ENCODE data around the gene CAPZB.

CAPZB gene

DNA sequence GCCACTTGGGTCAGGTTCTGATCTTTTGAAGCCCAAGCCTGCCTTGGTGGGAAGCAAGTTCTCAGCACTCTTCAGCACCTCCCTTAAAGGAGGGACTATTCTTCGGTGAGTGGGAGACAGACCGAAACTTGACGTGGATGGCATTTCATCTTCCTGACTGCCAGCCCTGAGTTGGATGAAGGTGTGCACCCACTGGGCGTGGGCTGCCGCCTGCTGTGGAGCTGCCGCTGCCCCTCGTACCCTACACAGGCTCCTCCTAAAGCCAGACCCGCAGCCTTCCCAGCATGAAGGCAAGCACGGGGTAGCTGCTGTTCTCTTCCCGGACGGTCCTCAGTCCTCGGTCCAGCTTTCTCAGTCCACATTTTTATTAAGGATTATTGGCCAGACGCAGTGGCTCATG lies 89.1 kb downstream of the CAPZB start:
- H3K4me2 ChIP-seq (ENCODE audit: low read length), result no peak overlapping the region
- H3K9ac ChIP-seq (ENCODE audit: low read depth, low read length), result no peak overlapping the region
- no peaks in the 10 kb centered on the region for H3K9me3 ChIP-seq (replicated peaks; ENCODE audit: low read length)
- peaks cover 16% of the 10 kb centered on the region for H3K36me3 ChIP-seq (ENCODE audit: insufficient read depth, low read length)
- H3K4me3 ChIP-seq (ENCODE audit: low read length), result no peak overlapping the region
- no peaks in the 10 kb centered on the region for H3K27me3 ChIP-seq (ENCODE audit: control insufficient read depth, insufficient read depth, low read length)
- peaks cover 48% of the 10 kb centered on the region for H3K4me1 ChIP-seq (ENCODE audit: control insufficient read depth, insufficient read depth, low read length)

DNA sequence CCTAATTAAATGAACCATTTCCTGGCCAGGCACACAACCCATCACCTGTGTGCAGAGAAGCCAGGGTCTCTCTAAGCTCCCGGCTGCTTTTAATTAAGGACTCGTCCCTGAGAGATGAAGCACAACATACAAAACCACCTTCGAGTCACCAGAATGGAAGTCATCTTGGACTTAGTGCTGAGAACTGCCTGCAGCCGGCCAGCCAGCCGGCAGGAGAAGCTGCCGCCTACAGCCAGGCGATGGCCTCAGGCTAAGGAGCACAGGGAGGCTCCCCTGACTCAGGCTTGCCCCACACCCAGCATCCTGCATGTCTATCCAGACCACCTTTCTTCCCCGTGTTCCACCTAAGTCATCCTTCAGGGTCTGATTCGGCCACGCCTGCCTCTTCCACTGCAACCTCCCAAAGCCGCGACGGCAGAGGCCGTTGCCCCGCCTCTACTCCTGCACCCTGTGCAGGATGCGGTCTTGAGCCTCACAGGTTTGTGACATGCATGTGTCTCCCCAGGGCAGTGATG lies 89.6 kb downstream of the CAPZB start:
- Histone ChIP-seq H3K4me2 (ENCODE audit: low read length) (no peak overlapping the region), H3K4me1 (ENCODE audit: control insufficient read depth, insufficient read depth, low read length) (peaks cover 52% of the 10 kb centered on the region), H3K36me3 (ENCODE audit: insufficient read depth, low read length) (peaks cover 16% of the 10 kb centered on the region), H3K4me3 (ENCODE audit: low read length) (no peak overlapping the region), H3K9ac (ENCODE audit: low read depth, low read length) (no peak overlapping the region), H3K9me3 (replicated peaks; ENCODE audit: low read length) (no peaks in the 10 kb centered on the region), H3K27me3 (ENCODE audit: control insufficient read depth, insufficient read depth, low read length) (no peaks in the 10 kb centered on the region)

DNA sequence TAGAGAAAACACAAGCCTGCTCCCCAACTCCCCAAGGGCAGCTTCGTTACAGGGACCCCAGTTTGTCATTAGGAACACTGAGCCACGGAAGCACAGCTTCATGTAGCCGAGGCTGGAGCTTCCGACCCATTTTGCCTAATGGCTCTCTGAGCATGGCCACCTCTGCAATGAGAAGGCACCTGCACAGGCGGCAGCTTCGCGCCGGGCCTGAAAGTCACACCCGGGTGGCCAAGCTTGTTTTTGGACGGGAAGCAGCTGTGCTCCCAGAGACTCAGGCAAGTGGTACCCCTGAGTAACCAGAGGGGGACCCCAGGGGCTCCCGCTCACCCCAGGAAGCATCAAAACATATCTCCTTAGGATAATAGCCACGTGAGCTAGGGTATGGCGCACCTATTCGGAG lies 92.3 kb downstream of the CAPZB start:
- H3K27me3 ChIP-seq (ENCODE audit: control insufficient read depth, insufficient read depth, low read length), result no peaks in the 10 kb centered on the region
- H3K4me2 ChIP-seq (ENCODE audit: low read length), result no peak overlapping the region
- no peak overlapping the region for H3K9ac ChIP-seq (ENCODE audit: low read depth, low read length)
- H3K4me3 ChIP-seq (ENCODE audit: low read length), result no peak overlapping the region
- H3K9me3 ChIP-seq (replicated peaks; ENCODE audit: low read length), result no peaks in the 10 kb centered on the region
- H3K4me1 ChIP-seq (ENCODE audit: control insufficient read depth, insufficient read depth, low read length), result peaks cover 46% of the 10 kb centered on the region
- H3K36me3 ChIP-seq (ENCODE audit: insufficient read depth, low read length), result peaks cover 9% of the 10 kb centered on the region

DNA sequence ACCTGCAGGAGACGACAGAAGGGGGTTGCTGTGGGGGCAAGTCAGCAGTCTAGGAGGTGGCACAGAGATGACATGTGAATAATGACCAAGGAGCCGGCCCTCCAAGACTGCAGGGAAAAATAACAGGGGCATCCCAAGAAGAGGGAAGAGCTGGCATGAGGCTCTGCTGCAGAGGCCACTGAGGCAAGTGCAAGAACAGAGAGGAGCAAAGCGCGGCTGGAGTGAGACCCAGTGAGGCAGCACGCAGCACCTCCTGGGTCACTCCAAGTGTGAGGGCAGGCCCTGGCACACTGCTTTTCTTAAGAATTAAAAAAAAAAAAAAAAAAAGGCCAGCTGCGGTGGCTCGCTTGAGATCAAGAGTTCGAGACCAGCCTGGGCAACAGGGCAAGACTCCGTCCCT lies 93.1 kb downstream of the CAPZB start:
- H3K9me3 ChIP-seq (replicated peaks; ENCODE audit: low read length), result no peaks in the 10 kb centered on the region
- no peak overlapping the region for H3K4me3 ChIP-seq (ENCODE audit: low read length)
- H3K9ac ChIP-seq (ENCODE audit: low read depth, low read length), result no peak overlapping the region
- H3K27me3 ChIP-seq (ENCODE audit: control insufficient read depth, insufficient read depth, low read length), result no peaks in the 10 kb centered on the region
- H3K4me2 ChIP-seq (ENCODE audit: low read length), result no peak overlapping the region
- peaks cover 5% of the 10 kb centered on the region for H3K36me3 ChIP-seq (ENCODE audit: insufficient read depth, low read length)
- peaks cover 41% of the 10 kb centered on the region for H3K4me1 ChIP-seq (ENCODE audit: control insufficient read depth, insufficient read depth, low read length)

DNA sequence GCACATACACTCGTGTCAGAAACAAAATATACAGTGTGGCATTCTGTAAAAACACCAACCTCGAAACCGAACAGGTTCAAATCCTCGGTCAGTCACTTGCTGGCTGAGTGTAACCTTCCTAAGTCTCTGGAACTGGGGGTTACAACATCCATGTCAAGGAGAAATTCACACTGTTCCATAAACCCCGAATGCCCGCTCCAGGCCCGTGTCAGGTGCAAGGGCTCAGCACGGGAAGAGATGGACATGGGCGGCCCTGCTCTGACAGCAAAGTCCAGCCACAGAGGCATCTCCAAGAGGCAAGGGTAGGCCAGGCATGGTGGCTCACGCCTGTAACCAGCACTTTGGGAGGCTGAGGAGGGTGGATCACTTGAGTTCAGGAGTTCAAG lies 93.8 kb downstream of the CAPZB start:
- Histone ChIP-seq H3K36me3 (ENCODE audit: insufficient read depth, low read length) (peaks cover 5% of the 10 kb centered on the region), H3K4me3 (ENCODE audit: low read length) (no peak overlapping the region), H3K4me1 (ENCODE audit: control insufficient read depth, insufficient read depth, low read length) (peaks cover 47% of the 10 kb centered on the region), H3K9me3 (replicated peaks; ENCODE audit: low read length) (no peaks in the 10 kb centered on the region), H3K9ac (ENCODE audit: low read depth, low read length) (peak overlapping the region; percentile 53), H3K4me2 (ENCODE audit: low read length) (peak overlapping the region; percentile 69), H3K27me3 (ENCODE audit: control insufficient read depth, insufficient read depth, low read length) (no peaks in the 10 kb centered on the region)

DNA sequence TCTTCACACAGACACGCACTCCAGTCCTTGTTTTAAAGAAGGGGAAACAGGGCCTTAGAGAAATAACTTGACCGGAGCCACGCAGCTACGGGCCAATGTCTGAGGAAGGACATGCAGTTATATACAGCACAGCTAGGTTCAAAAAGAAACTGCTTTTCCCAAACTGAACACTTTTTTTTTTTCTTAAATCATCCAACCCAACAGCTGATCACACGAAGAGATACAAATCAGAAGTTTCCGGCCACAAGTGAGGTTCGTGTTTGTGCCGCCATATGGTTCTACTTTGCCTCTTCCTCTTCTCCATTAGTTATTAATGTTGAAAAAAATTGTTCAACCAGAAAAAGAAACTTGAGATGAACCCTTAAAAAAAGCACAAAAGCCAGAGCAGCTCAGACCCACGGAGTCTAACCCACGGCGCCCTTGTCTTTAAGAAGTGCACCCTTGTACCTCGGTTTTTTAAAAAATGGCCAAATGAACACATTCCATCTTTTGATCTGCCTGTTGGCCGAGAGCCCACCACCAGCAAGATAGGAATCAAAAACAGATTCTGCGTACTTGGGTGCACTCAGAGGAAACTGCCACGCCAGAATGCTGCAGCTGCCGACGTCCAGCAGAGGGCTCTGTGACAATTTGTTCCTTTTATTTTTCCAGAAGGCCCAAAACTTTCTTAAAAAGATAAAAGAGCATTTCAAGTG lies 94.3 kb downstream of the CAPZB start:
- H3K9ac ChIP-seq (ENCODE audit: low read depth, low read length), result peak overlapping the region; percentile 53

DNA sequence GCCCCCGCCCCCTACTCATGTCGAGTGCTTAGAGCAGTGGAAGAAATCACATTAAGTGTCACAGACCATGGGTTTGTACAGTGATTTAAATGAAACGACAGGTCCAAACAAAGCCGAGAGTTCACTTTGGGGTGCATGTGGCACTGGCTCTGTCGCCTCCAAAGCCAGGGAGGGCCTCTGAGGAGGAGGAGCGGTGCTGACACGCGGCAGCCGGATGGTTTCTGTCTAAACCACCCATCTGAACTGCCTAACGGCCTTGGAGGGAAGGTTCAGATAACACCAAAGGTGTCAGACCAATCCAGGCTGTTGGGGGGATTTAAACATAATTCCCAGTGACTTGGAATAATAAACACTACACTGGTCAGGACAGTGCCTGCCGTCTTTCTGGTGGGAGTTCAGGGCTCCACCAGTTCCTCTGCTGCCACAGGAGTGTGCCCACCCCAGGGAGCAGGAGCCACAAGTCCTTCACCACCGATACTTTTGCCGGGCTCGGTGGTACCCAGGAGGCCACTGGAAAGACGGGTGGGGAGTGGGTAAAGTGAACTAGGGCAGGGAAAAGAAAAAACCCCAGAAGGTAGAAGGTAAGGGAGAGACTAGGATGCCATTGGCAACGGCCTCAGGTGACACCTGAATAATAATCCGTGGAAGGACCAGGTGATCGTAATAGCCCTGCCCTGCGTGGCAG lies 95.0 kb downstream of the CAPZB start:
- Histone ChIP-seq H3K9ac (ENCODE audit: low read depth, low read length) (peak overlapping the region; percentile 53), H3K36me3 (ENCODE audit: insufficient read depth, low read length) (peaks cover 4% of the 10 kb centered on the region), H3K4me1 (ENCODE audit: control insufficient read depth, insufficient read depth, low read length) (peaks cover 51% of the 10 kb centered on the region), H3K27me3 (ENCODE audit: control insufficient read depth, insufficient read depth, low read length) (no peaks in the 10 kb centered on the region), H3K4me3 (ENCODE audit: low read length) (peak overlapping the region; percentile 3), H3K9me3 (replicated peaks; ENCODE audit: low read length) (no peaks in the 10 kb centered on the region), H3K4me2 (ENCODE audit: low read length) (peak overlapping the region; percentile 69)

More for the DNA sequence above, 94.3 kb downstream of the CAPZB start:
- H3K4me2 ChIP-seq (ENCODE audit: low read length), result peak overlapping the region; percentile 69
- no peaks in the 10 kb centered on the region for H3K9me3 ChIP-seq (replicated peaks; ENCODE audit: low read length)
- H3K4me3 ChIP-seq (ENCODE audit: low read length), result peak overlapping the region; percentile 3
- peaks cover 50% of the 10 kb centered on the region for H3K4me1 ChIP-seq (ENCODE audit: control insufficient read depth, insufficient read depth, low read length)
- H3K27me3 ChIP-seq (ENCODE audit: control insufficient read depth, insufficient read depth, low read length), result no peaks in the 10 kb centered on the region
- peaks cover 2% of the 10 kb centered on the region for H3K36me3 ChIP-seq (ENCODE audit: insufficient read depth, low read length)

DNA sequence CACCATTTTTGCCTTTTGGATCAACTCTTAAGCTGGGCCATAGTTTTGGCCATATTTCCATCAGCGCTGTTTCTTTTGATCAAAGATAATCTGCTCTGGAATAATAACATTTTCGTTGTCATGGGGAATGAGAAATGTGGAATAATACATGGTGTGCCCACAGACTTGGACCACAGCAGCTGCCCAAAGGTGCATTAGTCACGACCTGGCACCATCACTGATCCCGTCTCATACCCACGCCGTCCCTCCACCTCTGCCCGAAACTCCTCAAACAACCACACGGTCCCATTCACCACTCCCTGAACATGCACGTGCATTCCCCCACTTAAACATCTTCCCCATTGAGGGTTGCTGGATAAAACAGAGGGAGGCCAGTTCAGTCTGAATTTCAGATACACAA lies 96.4 kb downstream of the CAPZB start:
- Histone ChIP-seq H3K36me3 (ENCODE audit: insufficient read depth, low read length) (peaks cover 16% of the 10 kb centered on the region), H3K4me1 (ENCODE audit: control insufficient read depth, insufficient read depth, low read length) (peaks cover 60% of the 10 kb centered on the region), H3K4me3 (ENCODE audit: low read length) (no peak overlapping the region), H3K9me3 (replicated peaks; ENCODE audit: low read length) (no peaks in the 10 kb centered on the region), H3K9ac (ENCODE audit: low read depth, low read length) (no peak overlapping the region), H3K27me3 (ENCODE audit: control insufficient read depth, insufficient read depth, low read length) (no peaks in the 10 kb centered on the region), H3K4me2 (ENCODE audit: low read length) (no peak overlapping the region)

DNA sequence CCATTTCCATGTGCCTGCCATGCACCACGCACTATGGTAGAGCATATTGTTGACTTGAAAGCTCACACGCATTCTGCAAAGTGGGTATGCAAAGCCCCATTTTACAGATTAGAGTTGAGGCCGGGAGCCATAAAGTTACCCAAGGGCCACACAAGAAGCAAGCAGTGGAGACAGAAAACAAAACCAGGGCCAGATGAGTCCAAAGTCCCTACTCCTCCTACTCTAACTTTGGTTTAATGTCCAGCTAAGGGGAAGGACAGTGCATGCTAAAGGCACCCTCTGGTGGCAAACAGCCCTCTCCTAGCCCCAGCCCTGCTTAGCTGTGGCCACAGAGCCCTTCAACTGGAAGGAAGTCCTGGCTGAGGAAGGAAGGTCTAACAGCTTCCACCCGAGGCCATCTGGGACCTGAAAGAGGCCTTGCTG lies 98.3 kb downstream of the CAPZB start:
- Histone ChIP-seq H3K36me3 (ENCODE audit: insufficient read depth, low read length) (peaks cover 21% of the 10 kb centered on the region), H3K27me3 (ENCODE audit: control insufficient read depth, insufficient read depth, low read length) (no peaks in the 10 kb centered on the region), H3K4me3 (ENCODE audit: low read length) (no peak overlapping the region), H3K9me3 (replicated peaks; ENCODE audit: low read length) (no peaks in the 10 kb centered on the region), H3K9ac (ENCODE audit: low read depth, low read length) (no peak overlapping the region), H3K4me2 (ENCODE audit: low read length) (no peak overlapping the region), H3K4me1 (ENCODE audit: control insufficient read depth, insufficient read depth, low read length) (peaks cover 60% of the 10 kb centered on the region)

DNA sequence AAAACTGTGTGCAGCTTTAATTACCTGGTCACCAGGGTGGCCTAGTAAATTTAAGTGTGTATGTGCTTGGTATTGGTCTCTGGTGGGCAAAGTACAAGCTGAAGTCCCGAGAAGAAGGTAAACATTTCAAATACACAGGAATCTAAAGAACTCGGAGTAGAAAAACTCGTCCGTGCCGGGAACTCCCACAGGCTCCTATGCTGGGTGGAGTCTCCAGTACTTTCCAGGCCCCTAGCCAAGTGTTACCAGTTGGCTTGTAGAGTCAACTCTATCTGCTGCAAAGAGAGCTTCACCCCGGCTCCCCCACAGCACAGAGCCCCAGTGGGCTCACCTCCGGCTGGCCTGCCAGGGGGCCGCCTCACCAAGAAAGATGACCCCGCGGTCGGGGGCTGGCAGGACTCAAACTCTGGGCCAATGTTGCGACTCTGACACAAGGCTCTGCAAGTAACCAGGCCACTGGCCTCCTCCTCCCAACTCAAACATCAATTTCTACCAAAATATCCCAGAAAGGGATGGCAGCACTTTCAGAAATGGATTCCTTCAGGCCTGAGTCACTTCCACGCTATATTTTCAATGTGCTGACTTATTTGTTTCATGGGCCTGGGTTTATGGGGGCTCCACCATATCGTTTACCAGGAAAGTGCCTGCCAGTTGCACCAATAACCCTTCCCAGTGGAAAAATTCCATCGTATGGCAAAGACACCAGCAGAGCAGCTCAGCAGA lies 99.3 kb downstream of the CAPZB start:
- H3K27me3 ChIP-seq (ENCODE audit: control insufficient read depth, insufficient read depth, low read length), result no peaks in the 10 kb centered on the region
- peaks cover 50% of the 10 kb centered on the region for H3K4me1 ChIP-seq (ENCODE audit: control insufficient read depth, insufficient read depth, low read length)
- H3K36me3 ChIP-seq (ENCODE audit: insufficient read depth, low read length), result peaks cover 21% of the 10 kb centered on the region
- H3K9me3 ChIP-seq (replicated peaks; ENCODE audit: low read length), result no peaks in the 10 kb centered on the region
- no peak overlapping the region for H3K4me3 ChIP-seq (ENCODE audit: low read length)
- H3K4me2 ChIP-seq (ENCODE audit: low read length), result peak overlapping the region; percentile 60
- no peak overlapping the region for H3K9ac ChIP-seq (ENCODE audit: low read depth, low read length)

DNA sequence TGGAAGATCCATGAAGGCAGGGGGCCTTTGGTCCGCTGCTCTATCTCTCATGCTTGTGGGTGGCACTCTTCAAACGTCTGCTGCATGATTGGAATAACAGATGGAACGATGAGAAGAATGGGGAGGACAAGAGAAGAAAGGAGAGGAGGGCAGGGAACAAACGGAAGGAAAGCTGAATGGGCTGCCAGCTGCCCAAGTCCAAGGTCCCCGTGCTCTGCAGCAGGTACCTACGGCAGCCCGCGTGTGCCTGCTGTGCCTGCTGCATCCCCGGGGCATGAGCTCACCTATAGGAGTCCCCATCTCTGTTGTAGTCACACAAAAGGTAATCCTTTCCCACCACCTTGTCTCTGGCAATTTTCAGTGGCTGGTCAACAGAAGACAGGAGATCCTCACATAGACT lies 100.1 kb downstream of the CAPZB start:
- Histone ChIP-seq H3K4me2 (ENCODE audit: low read length) (peak overlapping the region; percentile 60), H3K4me1 (ENCODE audit: control insufficient read depth, insufficient read depth, low read length) (peaks cover 43% of the 10 kb centered on the region), H3K9me3 (replicated peaks; ENCODE audit: low read length) (no peaks in the 10 kb centered on the region), H3K4me3 (ENCODE audit: low read length) (no peak overlapping the region), H3K9ac (ENCODE audit: low read depth, low read length) (no peak overlapping the region), H3K27me3 (ENCODE audit: control insufficient read depth, insufficient read depth, low read length) (no peaks in the 10 kb centered on the region), H3K36me3 (ENCODE audit: insufficient read depth, low read length) (peaks cover 25% of the 10 kb centered on the region)
